ENCODE results near the gene CROCC. TPM values are rescaled to one million over a fixed set of nuclear protein-coding genes. Genes with fewer than 3 reads are reported as not detected.

The CROCC gene
- polyA plus RNA-seq, 1 donor from 2014 or later: 3.9 TPM

- Mint-ChIP-seq H3K27me3 (peaks cover 20% of the 10 kb centered on the region), H3K27ac (no peak overlapping the region), H3K36me3 (peaks cover 2% of the 10 kb centered on the region), H3K4me1 (peaks cover 0 to 6% (median 5%) of the 10 kb centered on the region in 3 donors), H3K4me3 (no peak overlapping the region), H3K9me3 (no peaks in the 10 kb centered on the region)
These were observed 61.9 kb downstream of the CROCC start for GRCh38 chr1:16983649-16984048.

GRCh38 chr1:16984717-16985116 is 63.0 kb downstream of the CROCC start:
- H3K27ac Mint-ChIP-seq: no peak overlapping the region
- H3K4me3 Mint-ChIP-seq: no peak overlapping the region
- peaks cover 20% of the 10 kb centered on the region for H3K27me3 Mint-ChIP-seq
- H3K4me1 Mint-ChIP-seq: peaks cover 0 to 6% (median 5%) of the 10 kb centered on the region in 3 donors
- no peaks in the 10 kb centered on the region for H3K9me3 Mint-ChIP-seq
- peaks cover 2% of the 10 kb centered on the region for H3K36me3 Mint-ChIP-seq

- H3K4me3 Mint-ChIP-seq: no peak overlapping the region
- peaks cover 4% of the 10 kb centered on the region for H3K36me3 Mint-ChIP-seq
- no peaks in the 10 kb centered on the region for H3K9me3 Mint-ChIP-seq
- H3K27me3 Mint-ChIP-seq: peaks cover 14% of the 10 kb centered on the region
- H3K27ac Mint-ChIP-seq: no peak overlapping the region
- peaks cover 0 to 3% (median under 1%) of the 10 kb centered on the region in 3 donors for H3K4me1 Mint-ChIP-seq
These were observed 64.4 kb downstream of the CROCC start for GRCh38 chr1:16986113-16986512.

- Mint-ChIP-seq H3K36me3 (peaks cover 7% of the 10 kb centered on the region), H3K27me3 (peaks cover 10% of the 10 kb centered on the region), H3K4me1 (no peaks in the 10 kb centered on the region), H3K27ac (no peak overlapping the region), H3K4me3 (no peak overlapping the region), H3K9me3 (no peaks in the 10 kb centered on the region)
These were observed 64.8 kb downstream of the CROCC start for GRCh38 chr1:16986560-16986959.

- Mint-ChIP-seq H3K4me1 (no peaks in the 10 kb centered on the region), H3K27me3 (peaks cover 9% of the 10 kb centered on the region), H3K4me3 (no peak overlapping the region), H3K9me3 (no peaks in the 10 kb centered on the region), H3K27ac (no peak overlapping the region), H3K36me3 (peaks cover 7% of the 10 kb centered on the region)
These were observed 65.2 kb downstream of the CROCC start for GRCh38 chr1:16986962-16987361.

GRCh38 chr1:16988210-16988609 is 66.5 kb downstream of the CROCC start:
- H3K9me3 Mint-ChIP-seq: no peaks in the 10 kb centered on the region
- H3K27ac Mint-ChIP-seq: no peak overlapping the region
- H3K36me3 Mint-ChIP-seq: peaks cover 6% of the 10 kb centered on the region
- peaks cover 3% of the 10 kb centered on the region for H3K27me3 Mint-ChIP-seq
- no peaks in the 10 kb centered on the region for H3K4me1 Mint-ChIP-seq
- no peak overlapping the region for H3K4me3 Mint-ChIP-seq

- Mint-ChIP-seq H3K9me3 (no peaks in the 10 kb centered on the region), H3K27ac (peak overlapping the region in 1 of 3 donors; percentile 4), H3K4me3 (no peak overlapping the region), H3K4me1 (no peaks in the 10 kb centered on the region), H3K36me3 (peaks cover 5% of the 10 kb centered on the region), H3K27me3 (no peaks in the 10 kb centered on the region)
These were observed 68.1 kb downstream of the CROCC start for GRCh38 chr1:16989676-16990391.

- H3K4me1 Mint-ChIP-seq: no peaks in the 10 kb centered on the region
- no peak overlapping the region for H3K27ac Mint-ChIP-seq
- no peaks in the 10 kb centered on the region for H3K27me3 Mint-ChIP-seq
- H3K4me3 Mint-ChIP-seq: no peak overlapping the region
- peaks cover 5% of the 10 kb centered on the region for H3K36me3 Mint-ChIP-seq
- no peaks in the 10 kb centered on the region for H3K9me3 Mint-ChIP-seq
These were observed 69.8 kb downstream of the CROCC start for GRCh38 chr1:16991571-16991970.

- Mint-ChIP-seq H3K4me3 (no peak overlapping the region), H3K4me1 (no peaks in the 10 kb centered on the region), H3K27me3 (no peaks in the 10 kb centered on the region), H3K36me3 (peaks cover 5% of the 10 kb centered on the region), H3K9me3 (no peaks in the 10 kb centered on the region), H3K27ac (no peak overlapping the region)
These were observed 70.4 kb downstream of the CROCC start for GRCh38 chr1:16992102-16992501.

- peaks cover 5% of the 10 kb centered on the region for H3K36me3 Mint-ChIP-seq
- H3K9me3 Mint-ChIP-seq: no peaks in the 10 kb centered on the region
- H3K27ac Mint-ChIP-seq: no peak overlapping the region
- H3K4me1 Mint-ChIP-seq: no peaks in the 10 kb centered on the region
- no peaks in the 10 kb centered on the region for H3K27me3 Mint-ChIP-seq
- H3K4me3 Mint-ChIP-seq: no peak overlapping the region
These were observed 70.9 kb downstream of the CROCC start for GRCh38 chr1:16992675-16993074.

- Mint-ChIP-seq H3K4me1 (no peaks in the 10 kb centered on the region), H3K36me3 (peaks cover 5% of the 10 kb centered on the region), H3K9me3 (no peaks in the 10 kb centered on the region), H3K27me3 (no peaks in the 10 kb centered on the region), H3K4me3 (no peak overlapping the region), H3K27ac (no peak overlapping the region)
These were observed 71.8 kb downstream of the CROCC start for GRCh38 chr1:16993521-16994038.

GRCh38 chr1:16996845-16997244 is 75.1 kb downstream of the CROCC start:
- no peak overlapping the region for H3K27ac Mint-ChIP-seq
- H3K4me1 Mint-ChIP-seq: no peaks in the 10 kb centered on the region
- H3K4me3 Mint-ChIP-seq: no peak overlapping the region
- no peaks in the 10 kb centered on the region for H3K27me3 Mint-ChIP-seq
- no peaks in the 10 kb centered on the region for H3K9me3 Mint-ChIP-seq
- H3K36me3 Mint-ChIP-seq: peaks cover 3% of the 10 kb centered on the region

- Mint-ChIP-seq H3K4me3 (no peak overlapping the region), H3K4me1 (no peaks in the 10 kb centered on the region), H3K9me3 (no peaks in the 10 kb centered on the region), H3K36me3 (peaks cover 3% of the 10 kb centered on the region), H3K27ac (no peak overlapping the region), H3K27me3 (no peaks in the 10 kb centered on the region)
These were observed 76.9 kb downstream of the CROCC start for GRCh38 chr1:16998589-16998988.

- H3K4me1 Mint-ChIP-seq: no peaks in the 10 kb centered on the region
- H3K4me3 Mint-ChIP-seq: no peak overlapping the region
- peaks cover 7% of the 10 kb centered on the region for H3K36me3 Mint-ChIP-seq
- peak overlapping the region in 1 of 3 donors; percentile 55 for H3K27ac Mint-ChIP-seq
- H3K9me3 Mint-ChIP-seq: no peaks in the 10 kb centered on the region
- no peaks in the 10 kb centered on the region for H3K27me3 Mint-ChIP-seq
These were observed 78.1 kb downstream of the CROCC start for GRCh38 chr1:16999863-17000262.

GRCh38 chr1:17001760-17002523 is 80.2 kb downstream of the CROCC start:
- no peak overlapping the region for H3K27ac Mint-ChIP-seq
- H3K27me3 Mint-ChIP-seq: no peaks in the 10 kb centered on the region
- H3K9me3 Mint-ChIP-seq: no peaks in the 10 kb centered on the region
- H3K36me3 Mint-ChIP-seq: peaks cover 7% of the 10 kb centered on the region
- no peaks in the 10 kb centered on the region for H3K4me1 Mint-ChIP-seq
- no peak overlapping the region for H3K4me3 Mint-ChIP-seq

- H3K9me3 Mint-ChIP-seq: no peaks in the 10 kb centered on the region
- H3K4me3 Mint-ChIP-seq: no peak overlapping the region
- H3K27ac Mint-ChIP-seq: no peak overlapping the region
- peaks cover 7% of the 10 kb centered on the region for H3K36me3 Mint-ChIP-seq
- H3K4me1 Mint-ChIP-seq: peaks cover 0 to 2% (median 0%) of the 10 kb centered on the region in 3 donors
- H3K27me3 Mint-ChIP-seq: no peaks in the 10 kb centered on the region
These were observed 80.8 kb downstream of the CROCC start for GRCh38 chr1:17002524-17002902.

Data from IgD-negative memory B cell (primary cell).